SIG-M5 (cell line): ENCODE measurements around the gene MAGEB4.
"Not testable (repeated sequence)": the region's sequence is repeated elsewhere in the genome, so short reads cannot be mapped to it uniquely, and the experiment has no call there.

ENCODE experiments used
- DNase-seq: peaks from one replicate; lab custom pipeline; 2025; lab: John Stamatoyannopoulos, UW

The MAGEB4 gene, protein sequence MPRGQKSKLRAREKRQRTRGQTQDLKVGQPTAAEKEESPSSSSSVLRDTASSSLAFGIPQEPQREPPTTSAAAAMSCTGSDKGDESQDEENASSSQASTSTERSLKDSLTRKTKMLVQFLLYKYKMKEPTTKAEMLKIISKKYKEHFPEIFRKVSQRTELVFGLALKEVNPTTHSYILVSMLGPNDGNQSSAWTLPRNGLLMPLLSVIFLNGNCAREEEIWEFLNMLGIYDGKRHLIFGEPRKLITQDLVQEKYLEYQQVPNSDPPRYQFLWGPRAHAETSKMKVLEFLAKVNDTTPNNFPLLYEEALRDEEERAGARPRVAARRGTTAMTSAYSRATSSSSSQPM

DNA sequence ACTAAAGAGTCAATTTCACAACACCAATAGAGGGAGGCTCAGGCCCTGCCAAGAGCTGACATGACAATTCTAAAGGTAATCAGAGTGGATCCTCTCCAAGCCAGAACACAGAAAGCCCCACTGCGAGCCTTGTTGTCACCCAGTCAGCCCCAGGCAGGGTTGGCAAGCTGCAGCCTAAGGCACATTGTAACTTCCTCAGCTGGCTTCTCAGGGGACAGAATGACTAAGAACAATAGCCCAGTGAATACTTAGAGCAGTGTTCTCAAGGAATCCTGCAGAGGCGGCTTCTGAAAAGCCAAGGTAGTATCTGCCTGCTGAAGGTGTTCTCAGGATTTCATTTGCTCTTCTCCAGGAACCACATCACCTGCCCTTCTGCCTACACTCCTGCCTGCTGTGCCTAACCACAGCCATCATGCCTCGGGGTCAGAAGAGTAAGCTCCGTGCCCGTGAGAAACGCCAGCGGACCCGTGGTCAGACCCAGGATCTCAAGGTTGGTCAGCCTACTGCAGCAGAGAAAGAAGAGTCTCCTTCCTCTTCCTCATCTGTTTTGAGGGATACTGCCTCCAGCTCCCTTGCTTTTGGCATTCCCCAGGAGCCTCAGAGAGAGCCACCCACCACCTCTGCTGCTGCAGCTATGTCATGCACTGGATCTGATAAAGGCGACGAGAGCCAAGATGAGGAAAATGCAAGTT is at the start of gene MAGEB4:
MAGEB4 (plus strand) TSS at position 277 of the 692 bp plus-strand sequence; CDS start at position 413, 136 bp downstream.
- DNase-seq: no peak

DNA sequence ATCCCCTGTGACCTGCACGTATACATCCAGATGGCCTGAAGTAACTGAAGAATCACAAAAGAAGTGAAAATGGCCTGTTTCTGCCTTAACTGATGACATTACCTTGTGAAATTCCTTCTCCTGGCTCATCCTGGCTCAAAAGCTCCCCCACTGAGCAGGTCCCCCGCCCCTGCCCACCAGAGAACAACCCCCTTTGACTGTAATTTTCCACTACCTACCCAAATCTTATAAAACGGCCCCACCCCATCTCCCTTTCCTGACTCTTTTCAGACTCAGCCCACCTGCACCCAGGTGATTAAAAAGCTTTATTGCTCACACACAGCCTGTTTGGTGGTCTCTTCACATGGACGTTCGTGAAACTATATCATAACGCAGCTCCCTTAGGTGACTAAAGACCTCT is 47.9 kb upstream of the MAGEB4 start:
- not testable (repeated sequence) for DNase-seq

DNA sequence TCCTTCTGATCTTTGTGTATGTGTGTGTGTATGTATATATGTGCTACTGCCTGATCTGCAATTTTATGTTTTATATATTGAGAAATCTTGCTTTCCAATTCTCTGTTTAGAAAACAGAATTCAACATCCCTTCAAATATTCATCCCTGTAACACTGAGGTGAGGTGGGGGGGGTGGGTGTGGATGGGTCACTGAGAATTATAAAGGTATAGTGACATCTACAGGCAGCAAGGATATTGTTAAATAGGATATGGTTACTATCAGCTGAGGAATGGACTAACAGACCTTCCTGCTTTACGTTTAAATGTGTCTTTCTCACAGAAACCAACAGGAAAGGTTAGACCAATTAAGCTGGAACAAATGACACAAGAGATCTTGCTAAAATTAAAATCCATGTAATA is 45.5 kb upstream of the MAGEB4 start:
- DNase-seq: no peak

DNA sequence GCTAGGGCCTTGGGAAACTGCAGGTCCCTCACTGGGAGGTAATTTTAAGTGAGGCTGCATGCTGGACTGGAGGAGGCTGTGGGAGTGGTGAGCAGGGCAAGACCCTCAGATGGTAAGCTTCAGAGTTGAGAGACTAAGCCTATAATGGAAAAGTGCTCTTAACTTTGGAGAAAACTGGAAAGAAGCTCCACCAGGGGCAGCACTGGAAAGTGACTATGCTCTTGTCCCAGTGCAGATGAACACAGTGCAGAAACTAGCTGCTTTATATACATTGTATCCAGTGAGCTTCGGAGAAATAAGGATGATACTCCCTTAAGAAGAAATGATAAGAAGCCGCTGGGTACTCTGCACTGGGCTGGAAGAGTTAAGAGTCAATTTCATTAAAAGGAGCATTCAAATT is 29.6 kb upstream of the MAGEB4 start:
- DNase-seq: no peak

DNA sequence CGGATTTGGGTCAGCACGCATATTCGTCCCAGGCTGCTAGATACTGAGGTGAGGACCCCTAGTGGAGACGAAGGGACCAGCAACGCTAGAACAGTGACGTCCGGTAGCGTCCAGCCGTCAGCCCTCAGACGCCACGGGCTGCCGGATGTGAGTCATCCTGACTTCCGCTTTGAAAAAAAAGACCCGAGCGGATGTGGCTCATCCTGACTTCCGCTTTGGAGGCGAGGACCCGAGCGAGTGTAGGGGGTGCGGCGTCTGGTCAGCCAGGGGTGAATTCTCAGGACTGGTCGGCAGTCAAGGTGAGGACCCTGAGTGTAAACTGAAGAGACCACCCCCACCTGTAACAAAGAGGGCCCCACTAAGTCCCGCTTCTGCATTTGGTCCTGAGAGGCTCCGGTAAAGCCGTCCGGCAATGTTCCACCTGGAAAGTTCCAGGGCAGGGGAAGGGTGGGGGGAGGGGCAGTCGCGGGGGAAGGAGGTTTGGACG is 26.4 kb upstream of the MAGEB4 start, which contains the start of gene MAGEB2:
MAGEB2 (plus strand) TSS at position 207 of the 487 bp plus-strand sequence. CDS start 3,018 bp downstream, outside the sequence.
- DNase-seq: no peak

DNA sequence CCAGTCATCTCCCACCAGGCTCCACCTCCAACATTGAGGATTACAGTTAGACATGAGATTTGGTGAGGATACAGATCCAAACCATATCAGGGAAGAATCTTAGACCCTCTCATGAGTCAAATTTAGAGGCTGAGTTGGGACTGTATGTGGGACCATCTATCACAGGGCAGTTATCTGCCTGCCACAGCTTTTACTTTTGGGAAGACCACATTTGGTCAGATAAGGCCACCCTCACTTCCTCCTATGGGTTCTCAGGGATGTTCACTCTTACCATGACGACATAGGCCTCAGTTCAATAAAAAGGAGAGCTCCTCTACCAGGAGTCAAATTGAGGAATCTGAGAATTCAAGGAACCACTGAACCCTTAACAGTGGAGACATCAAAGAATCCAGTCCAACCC is 24.3 kb upstream of the MAGEB4 start:
- DNase-seq: no peak

DNA sequence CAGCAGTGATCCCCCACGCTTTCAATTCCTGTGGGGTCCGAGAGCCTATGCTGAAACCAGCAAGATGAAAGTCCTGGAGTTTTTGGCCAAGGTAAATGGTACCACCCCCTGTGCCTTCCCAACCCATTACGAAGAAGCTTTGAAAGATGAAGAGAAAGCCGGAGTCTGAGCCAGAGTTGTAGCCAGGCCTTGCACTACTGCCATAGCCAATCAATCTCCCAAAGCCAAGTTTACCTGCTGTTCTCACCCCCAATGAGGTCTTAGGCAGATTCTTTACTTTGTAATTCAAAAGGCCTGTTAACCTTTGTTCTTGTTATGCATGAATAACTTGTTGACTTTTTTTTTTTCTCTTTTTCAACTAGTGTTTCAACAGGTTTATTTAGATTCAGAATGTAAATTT is 22.4 kb upstream of the MAGEB4 start:
- no peak for DNase-seq

DNA sequence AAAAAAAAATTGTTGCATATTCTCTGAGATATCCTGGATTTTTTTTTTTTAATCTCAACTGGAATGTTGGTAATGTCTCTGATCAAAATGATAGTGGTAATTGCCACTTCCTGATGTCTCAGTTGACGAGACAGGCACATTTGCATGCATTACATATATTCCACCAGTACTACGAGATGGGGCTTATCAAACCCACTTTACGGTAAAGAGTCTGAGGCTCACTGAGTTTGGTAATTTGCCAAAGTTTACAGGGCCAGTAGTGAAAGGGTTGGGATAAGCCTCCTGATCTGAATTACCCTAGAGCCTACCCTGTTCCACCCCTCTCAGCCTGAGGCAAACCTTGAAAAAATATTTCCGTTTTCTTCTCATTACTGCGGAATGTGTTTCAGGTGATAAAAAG is 21.1 kb upstream of the MAGEB4 start:
- DNase-seq: no peak

DNA sequence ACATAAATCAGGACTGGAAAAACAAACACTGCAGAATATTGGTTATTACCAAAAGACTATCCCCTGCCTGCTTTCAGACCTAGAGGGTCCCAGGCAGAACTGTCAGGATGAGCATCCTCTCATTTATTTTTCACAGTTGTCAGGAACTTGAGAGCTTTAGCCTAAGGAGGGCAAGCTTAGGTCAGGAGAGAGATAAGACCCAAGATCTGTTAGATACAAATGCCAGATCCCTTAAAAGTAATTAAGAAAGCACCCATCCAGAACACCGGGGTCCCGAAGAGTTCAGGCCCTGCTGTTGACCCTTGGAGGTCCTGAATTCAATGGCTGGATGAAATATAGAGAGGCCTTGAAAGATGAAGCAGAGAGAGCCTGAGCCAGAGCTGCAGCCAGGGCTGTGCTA is 17.3 kb upstream of the MAGEB4 start:
- no peak for DNase-seq

DNA sequence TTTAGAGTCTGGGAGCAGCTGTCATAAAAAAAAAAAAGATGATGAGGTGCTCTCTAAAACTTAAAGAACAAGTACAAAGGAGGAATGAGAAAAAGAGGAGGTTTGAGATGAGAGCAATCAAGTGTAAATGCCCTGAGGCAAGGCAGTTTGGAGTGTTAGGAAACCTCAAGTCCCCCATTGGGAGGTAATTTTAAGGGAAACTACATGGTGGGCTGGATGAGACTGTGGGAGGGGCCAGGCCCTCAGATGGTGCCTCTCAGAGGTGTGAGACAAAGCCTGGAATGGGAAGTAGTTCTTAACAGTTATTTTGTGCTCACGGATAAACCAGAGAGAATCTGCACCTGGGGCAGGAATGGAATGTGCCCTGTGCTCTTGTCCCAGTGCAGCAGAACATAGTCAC is 13.3 kb upstream of the MAGEB4 start:
- no peak for DNase-seq

DNA sequence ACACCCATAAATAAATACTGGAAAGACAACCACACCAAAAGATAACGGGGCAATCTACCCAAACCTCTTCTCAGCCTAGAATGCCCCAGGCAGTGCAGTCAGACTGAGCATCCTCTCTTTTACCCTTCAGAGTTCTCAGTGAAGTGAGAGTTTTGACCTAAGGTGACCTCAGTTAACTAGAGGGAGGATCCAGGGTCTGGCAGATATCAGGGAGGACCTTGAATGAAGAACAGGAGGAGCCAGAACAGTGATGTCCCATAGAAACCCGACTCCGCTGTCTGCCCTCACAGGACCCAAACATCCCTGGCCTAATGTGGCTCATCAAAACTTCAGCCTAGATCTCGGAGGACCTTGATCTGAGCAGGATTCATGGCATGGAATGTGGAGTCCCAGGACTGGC is 11.4 kb upstream of the MAGEB4 start, which contains the start of gene MAGEB3:
MAGEB3 (plus strand) TSS at position 263 of the 400 bp plus-strand sequence. CDS start 5,268 bp downstream, outside the sequence.
- no peak for DNase-seq

DNA sequence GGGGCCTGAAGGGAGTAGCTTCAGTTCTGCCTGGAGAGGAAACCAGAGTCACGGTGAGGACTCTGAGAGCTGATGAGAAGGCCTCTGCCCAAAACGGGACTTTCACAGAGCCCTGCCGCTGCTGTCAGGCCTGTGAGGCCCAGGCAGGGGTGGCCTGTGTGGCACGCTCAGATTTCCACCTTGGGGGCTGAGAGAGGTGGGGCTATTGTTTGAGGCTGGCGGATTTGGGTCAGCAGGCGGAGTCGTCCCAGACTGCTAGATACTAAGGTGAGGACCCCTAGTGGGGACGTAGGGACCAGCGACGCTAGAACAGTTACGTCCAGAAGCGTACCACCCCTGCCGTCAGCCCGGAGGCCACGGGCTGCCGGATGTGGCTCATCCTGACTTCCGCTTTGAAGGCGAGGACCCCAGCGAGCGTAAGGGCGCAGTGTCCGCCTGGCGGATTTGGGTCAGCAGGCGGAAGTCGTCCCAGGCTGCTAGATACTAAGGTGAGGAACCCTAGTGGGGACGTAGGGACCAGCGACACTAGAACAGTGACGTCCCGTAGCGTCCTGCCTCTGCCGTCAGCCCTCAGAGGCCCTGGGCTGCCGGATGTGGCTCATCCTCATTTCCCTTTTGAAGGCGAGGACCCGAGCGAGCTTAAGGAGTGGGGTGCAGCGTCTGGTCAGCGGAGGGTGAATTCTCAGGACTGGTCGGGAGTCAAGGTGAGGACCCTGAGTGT is 5.1 kb downstream of the MAGEB4 start, which contains the start of gene MAGEB1:
MAGEB1 (plus strand) TSS at position 378 of the 721 bp plus-strand sequence. CDS start 3,348 bp downstream, outside the sequence.
- DNase-seq: no peak

DNA sequence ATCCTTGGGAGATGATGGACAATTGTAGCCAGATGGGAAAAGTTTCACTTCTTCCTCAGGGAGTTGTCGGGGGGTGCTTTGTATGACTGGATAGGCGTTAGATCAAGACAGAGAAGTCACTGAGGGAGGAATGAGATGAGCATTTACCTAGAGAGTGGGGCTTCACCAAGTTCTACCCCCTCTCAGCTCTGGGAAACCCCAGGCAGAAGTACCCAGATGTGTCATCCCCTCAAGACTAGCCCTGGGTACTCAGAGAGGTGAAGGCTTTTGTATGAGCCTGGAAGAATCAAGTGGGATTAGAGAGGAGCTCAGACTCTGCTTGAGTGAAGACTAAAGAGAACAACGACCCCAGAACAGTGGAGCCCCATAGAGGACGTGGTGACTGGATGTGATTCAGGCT is 7.1 kb downstream of the MAGEB4 start:
- DNase-seq: no peak

DNA sequence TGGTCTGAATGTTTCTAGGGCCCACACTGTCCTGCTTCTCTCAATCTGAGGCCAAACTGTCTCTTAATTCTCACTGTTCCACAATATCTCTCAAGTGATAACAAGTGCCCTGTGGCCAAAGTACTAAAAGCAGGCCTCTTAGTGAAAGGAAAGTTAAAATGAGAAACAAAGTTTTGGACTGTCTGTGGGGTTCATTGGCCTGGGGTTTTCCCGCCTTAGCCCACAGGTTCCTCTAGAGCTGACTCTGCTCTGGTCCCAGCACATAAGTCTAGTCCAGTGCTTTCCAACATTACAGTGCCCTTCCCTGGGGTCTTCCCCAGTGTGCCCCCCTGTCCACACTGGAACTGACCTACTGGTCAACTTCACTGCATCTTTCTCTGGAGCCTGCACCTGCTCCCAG is 11.5 kb downstream of the MAGEB4 start:
- DNase-seq: no peak

DNA sequence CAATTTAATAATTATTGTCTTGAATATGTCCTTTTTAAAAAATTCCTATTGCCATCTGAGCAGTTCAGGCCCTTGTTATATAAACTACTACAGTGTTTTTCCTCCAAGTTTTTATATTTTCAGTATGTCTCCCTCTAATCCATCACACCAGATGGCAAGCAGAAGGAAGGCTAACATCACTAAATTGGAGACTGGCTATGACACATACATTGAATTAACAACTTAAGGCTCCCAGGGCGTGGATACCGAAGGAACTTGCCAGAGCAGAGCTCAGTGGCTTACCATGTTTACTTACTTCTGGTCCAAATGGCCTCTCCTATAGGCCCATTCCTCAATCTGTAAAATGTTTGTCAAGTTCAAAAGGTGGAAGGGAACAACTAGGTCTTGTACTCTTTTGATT is 18.1 kb downstream of the MAGEB4 start:
- no peak for DNase-seq

DNA sequence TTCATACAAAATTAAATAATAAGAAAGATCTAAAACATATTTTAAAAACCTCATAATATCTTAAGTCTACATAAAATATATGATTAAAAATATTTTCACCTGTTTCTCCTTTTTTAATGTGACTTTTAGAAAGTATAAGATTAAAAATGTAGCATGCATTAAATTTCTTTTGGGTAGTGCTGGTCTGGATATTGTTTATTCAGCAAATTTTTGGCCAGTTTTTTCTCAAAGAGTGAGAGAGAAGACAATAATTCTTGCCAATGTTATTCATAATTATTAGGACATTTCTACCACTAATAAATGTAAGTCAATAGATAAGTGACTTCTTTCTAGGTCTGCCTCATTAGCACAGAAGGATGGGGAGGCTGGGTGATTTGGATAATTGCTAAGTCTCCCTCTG is 19.2 kb downstream of the MAGEB4 start:
- DNase-seq: no peak

DNA sequence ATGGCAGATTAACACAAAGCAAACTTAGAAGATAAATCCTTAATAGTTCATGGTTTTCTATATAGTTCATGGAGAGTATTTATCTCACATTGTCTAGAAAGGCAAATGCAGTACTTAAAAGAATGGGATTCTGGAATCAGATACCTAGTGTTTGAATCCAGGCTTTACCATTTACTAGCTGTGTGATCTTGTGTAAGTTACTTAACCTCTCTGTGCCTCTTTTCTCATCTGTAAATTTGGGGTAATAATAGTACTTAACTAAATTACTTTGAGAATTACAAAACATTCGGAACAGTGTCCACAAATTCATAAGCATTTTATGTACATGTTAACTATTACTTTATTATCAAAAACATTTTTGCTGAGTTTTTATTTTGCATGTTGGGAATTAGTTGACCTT is 21.0 kb downstream of the MAGEB4 start:
- DNase-seq: no peak

DNA sequence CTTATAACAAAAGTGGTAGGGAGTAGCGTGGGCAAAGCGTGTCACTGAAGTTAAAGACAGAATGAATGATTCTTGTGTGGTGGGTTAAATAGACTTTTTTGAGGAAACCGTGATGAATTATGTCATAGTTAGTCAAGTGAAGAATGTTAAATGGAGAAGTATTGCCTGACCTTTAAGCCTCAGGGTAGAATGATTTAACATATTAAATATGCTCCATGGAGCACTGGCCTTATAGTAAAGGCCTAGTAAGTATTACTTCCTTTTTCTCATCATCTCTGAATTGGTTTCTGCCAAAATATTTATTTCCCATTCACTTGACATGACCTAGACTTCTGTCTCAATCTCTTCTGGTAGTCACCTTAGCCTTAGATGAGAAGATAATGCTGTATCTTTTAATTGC is 28.8 kb downstream of the MAGEB4 start:
- DNase-seq: no peak

DNA sequence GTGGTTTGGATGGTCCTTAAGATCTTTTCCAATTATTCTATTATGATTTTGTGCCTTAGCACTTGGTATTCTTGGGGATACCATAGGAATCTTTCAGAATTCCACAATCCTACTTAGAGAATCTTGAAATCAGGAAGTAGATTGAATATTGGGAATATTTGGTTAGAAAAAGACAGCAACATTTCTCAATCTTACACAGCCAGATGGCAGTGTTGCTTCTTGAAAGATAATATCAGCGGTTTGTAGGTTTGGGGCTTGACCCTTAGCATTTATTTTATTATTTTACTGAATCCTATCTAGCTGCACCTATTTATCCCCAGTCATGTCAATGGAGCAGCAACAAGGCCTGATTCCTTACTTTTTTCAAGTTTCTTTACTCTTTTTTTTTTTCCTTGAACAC is 33.7 kb downstream of the MAGEB4 start:
- no peak for DNase-seq

DNA sequence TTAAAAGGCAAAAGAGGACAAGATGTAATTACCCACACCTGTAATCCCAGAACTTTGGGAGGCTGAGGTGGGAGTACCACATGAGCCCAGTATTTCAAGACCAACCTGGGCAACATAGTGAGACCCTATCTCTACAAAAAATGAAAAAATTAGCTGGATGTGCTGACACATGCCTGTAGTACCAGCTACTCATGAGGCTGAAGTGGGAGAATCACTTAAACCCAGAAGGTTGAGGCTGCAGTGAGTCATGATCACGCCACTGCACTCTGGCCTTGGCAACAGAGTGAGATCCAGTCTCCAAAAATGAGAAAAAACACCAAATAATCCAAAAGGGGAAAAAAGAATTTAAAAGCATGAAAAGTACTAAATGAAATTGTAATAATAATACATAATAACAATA is 36.6 kb downstream of the MAGEB4 start:
- DNase-seq: no peak

DNA sequence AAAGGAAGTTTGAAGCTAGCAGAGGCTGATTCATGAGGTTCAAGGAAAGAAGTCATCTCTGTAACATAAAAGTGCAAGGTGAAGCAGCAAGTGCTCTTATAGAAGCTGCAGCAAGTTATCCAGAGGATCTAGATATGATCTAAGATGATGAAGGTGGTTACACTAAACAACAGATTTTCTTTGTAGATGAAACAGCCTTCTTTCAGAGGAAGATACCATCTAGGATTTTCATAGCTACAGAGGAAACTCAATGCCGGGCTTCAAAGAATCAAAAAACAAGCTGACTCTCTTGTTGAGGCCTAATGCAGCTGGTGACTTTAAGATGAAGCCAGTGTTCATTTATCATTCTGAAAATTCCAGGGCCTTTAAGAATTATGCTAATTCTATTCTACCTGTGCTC is 38.6 kb downstream of the MAGEB4 start:
- no peak for DNase-seq

DNA sequence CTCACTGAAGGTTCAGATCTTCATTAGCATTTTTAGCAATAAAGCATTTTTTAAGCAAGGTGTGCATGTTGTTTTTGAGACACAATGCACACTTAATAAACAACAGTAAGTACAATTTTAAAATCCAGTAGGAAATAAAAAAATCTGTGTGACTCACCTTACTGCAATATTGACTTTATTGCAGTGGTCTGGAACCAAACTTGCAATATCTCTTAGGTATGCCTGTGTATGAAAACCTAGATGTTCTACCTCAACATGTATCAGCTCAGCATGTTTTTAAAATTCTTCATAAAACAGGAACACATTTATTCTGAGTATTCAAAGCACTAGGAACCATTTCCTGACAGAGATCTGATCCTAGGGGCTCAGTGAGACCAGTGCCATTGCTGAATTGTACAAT is 40.7 kb downstream of the MAGEB4 start:
- no peak for DNase-seq
